Right atrium auricular region (tissue), 2 donors: ENCODE measurements around the gene HLA-G. TPM values are rescaled to one million over a fixed set of nuclear protein-coding genes. Genes with fewer than 3 reads are reported as not detected.

Experiments
- DNase-seq: peaks from one replicate; pipeline ENCODE4 v3.0.0-alpha.2; 2019; ENCODE audit warnings: low spot score
- H3K27ac ChIP-seq, 2 donors: fragments of 200-600 bp; sonication (generic); 1 replicate in 1 of 2; 2 replicates in 1 of 2; pipeline ENCODE4 v1.5.1; 2016 to 2019
- H3K27me3 ChIP-seq, 2 donors: fragments of 200-600 bp; sonication (generic); one replicate each; pipeline versions ENCODE4 v1.5.1 to v1.6.0; 2017 to 2019
- H3K36me3 ChIP-seq: fragments of 200-600 bp; sonication (generic); one replicate; pipeline ENCODE4 v1.5.1; 2016
- H3K4me1 ChIP-seq, 2 donors: fragments of 200-600 bp; sonication (generic); one replicate each; pipeline versions ENCODE4 v1.5.1 to v1.6.0; 2017 to 2019
- H3K4me3 ChIP-seq, 2 donors: fragments of 200-600 bp; sonication (generic); 1 replicate in 1 of 2; 2 replicates in 1 of 2; pipeline ENCODE4 v1.5.1; 2017 to 2019; ENCODE audit warnings: mild to moderate bottlenecking in 1 of 2, moderate library complexity in 1 of 2
- H3K9me3 ChIP-seq, 2 donors: fragments of 200-600 bp; sonication (generic); one replicate each; pipeline ENCODE4 v1.5.1; 2019
- total RNA-seq, 2 donors: library from RNA; depleted of rRNA; stranded (reverse); fragments of >200 nt; gene quantifications; one replicate each; pipeline ENCODE4 v1.1.0, GENCODE V29; 2016
- TF ChIP-seq, protein P1 (sequence below), 2 donors: fragments of 200-600 bp; sonication (generic); IDR thresholded peaks; one replicate each; pipeline ENCODE4 v1.5.1; 2019; ENCODE audit warnings: antibody characterized with exemption in 2 of 2

Gene HLA-G
- total RNA-seq, 2 donors from 2014 or later = not detected

DNA sequence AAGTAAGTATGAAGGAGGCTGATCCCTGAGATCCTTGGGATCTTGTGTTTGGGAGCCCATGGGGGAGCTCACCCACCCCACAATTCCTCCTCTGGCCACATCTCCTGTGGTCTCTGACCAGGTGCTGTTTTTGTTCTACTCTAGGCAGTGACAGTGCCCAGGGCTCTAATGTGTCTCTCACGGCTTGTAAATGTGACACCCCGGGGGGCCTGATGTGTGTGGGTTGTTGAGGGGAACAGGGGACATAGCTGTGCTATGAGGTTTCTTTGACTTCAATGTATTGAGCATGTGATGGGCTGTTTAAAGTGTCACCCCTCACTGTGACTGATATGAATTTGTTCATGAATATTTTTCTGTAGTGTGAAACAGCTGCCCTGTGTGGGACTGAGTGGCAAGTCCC is 2.8 kb downstream of the HLA-G start:
- TF ChIP-seq, protein P1, sequence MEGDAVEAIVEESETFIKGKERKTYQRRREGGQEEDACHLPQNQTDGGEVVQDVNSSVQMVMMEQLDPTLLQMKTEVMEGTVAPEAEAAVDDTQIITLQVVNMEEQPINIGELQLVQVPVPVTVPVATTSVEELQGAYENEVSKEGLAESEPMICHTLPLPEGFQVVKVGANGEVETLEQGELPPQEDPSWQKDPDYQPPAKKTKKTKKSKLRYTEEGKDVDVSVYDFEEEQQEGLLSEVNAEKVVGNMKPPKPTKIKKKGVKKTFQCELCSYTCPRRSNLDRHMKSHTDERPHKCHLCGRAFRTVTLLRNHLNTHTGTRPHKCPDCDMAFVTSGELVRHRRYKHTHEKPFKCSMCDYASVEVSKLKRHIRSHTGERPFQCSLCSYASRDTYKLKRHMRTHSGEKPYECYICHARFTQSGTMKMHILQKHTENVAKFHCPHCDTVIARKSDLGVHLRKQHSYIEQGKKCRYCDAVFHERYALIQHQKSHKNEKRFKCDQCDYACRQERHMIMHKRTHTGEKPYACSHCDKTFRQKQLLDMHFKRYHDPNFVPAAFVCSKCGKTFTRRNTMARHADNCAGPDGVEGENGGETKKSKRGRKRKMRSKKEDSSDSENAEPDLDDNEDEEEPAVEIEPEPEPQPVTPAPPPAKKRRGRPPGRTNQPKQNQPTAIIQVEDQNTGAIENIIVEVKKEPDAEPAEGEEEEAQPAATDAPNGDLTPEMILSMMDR (IDR thresholded peaks at IDR 0.05) = no peak
- peaks cover 6% of the 10 kb centered on the region in 2 donors for H3K27me3 ChIP-seq
- H3K36me3 ChIP-seq = no peaks in the 10 kb centered on the region
- no peak overlapping the region for H3K4me3 ChIP-seq
- no peak for DNase-seq
- H3K4me1 ChIP-seq = peaks cover 0 to 13% of the 10 kb centered on the region in 2 donors
- H3K9me3 ChIP-seq = no peaks in the 10 kb centered on the region
- H3K27ac ChIP-seq = no peak overlapping the region

DNA sequence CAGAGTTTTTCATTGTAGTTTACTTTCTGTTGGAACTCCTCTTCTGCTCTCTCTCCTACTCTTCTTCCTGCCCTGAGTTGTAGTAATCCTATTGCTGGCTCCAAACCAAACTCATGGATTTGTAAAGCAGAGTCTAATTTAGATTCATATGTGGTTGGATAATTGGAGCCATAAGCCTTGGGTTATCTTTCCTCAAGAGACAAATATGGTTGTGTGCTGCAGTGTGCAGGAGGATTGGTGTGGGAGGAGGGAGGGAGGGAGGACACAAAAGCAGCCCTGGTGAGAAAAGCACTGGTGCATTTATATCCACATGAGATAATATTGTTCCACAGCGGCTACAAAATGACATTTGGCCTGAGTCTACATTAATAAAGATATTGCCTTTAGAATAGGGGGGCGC is 4.2 kb downstream of the HLA-G start:
- H3K4me3 ChIP-seq = no peak overlapping the region
- no peaks in the 10 kb centered on the region for H3K36me3 ChIP-seq
- H3K27me3 ChIP-seq = peaks cover 6% of the 10 kb centered on the region in 2 donors
- DNase-seq = no peak
- H3K4me1 ChIP-seq = peaks cover 0 to 13% of the 10 kb centered on the region in 2 donors
- no peaks in the 10 kb centered on the region for H3K9me3 ChIP-seq
- TF ChIP-seq, protein P1 (IDR thresholded peaks at IDR 0.05) = no peak
- no peak overlapping the region for H3K27ac ChIP-seq

DNA sequence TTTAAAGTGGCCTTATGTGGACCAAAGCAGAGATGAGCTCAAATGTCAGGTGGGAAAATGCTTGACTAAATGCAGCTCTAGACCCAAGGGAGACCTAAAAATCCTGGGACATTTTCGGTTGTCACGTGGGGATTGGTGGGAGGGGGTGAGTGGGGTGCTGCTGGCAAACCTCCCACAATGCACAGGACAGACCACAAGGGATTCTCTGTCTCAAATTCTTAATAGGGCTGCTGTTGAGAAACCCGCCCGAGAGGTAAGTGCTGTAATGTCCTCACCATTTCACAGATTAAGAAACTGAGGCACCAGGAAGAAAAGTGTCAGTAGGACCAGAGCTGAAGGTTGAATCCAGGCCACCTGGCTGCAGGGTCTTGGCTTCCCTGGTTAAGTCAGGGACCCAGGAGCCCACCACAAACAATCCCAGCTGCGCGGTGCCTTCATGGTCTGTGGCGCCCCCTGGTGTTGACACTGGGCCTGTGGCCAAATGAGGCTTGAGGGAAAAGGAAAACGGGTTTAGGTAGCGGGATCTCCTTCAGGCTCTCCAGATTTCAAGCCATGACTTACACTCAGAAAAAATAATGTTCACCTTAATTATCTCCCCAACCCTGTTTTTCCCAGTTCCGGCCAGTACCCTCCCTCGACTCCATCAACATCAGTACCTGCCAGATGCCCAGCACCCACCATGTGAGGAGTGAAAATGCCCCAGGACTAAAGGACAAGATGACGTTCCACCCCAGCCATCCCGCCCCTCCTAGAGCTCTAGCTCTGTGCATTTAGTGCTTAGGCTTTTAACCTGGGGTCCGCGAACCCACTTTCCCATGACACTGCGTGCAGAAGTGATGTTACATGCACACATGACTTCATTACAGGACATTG is 7.2 kb downstream of the HLA-G start:
- no peaks in the 10 kb centered on the region for H3K27me3 ChIP-seq
- no peaks in the 10 kb centered on the region for H3K36me3 ChIP-seq

DNA sequence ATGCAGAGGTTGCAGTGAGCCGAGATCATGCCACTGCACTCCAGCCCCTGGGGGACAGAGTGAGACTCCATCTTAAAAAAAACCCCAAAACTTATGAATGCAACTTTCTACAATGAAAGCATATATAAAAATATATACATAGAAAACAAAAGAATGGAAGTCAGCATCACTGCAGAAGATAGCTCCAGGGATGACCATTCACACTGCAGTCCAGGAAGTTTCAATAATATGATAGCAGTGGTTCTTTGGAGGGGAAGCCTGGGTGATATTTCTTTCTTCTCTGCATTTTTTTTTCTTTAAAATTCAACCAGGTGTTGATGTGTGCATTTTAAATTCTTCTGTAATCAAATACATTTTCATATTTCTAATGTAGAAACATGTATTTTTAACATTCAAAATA is 12.3 kb downstream of the HLA-G start:
- Histone ChIP-seq H3K4me1 (no peaks in the 10 kb centered on the region), H3K4me3 (no peak overlapping the region), H3K9me3 (peaks cover 0 to 14% of the 10 kb centered on the region in 2 donors), H3K27ac (no peak overlapping the region), H3K27me3 (no peaks in the 10 kb centered on the region), H3K36me3 (no peaks in the 10 kb centered on the region)
- DNase-seq = no peak
- TF ChIP-seq, protein P1 (IDR thresholded peaks at IDR 0.05) = no peak

More for the DNA sequence above, 7.2 kb downstream of the HLA-G start:
- Histone ChIP-seq H3K4me1 (no peaks in the 10 kb centered on the region), H3K4me3 (no peak overlapping the region), H3K9me3 (no peaks in the 10 kb centered on the region), H3K27ac (no peak overlapping the region)
- TF ChIP-seq, protein P1 (IDR thresholded peaks at IDR 0.05) = peak; percentile 83 to 84
- DNase-seq = no peak

DNA sequence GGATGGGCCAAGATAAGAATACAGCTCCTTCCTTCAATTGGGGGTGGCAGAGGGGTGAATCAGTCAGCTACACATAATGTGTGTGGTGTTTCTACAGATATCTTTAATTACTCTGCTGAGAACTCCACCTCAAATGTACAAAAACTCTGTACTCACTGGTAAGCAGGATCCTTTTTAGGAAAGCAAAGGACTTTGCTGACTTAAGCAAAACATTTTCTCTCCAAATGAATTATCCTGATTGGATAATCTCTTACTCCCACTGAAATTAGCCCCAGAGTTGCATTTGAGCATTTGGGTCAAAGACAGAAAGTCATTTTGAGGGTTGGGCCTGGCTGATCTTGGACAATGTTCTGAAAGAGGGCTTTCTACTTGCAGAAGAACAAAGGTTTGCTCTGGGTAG is 13.4 kb downstream of the HLA-G start:
- Histone ChIP-seq H3K9me3 (peaks cover 0 to 14% of the 10 kb centered on the region in 2 donors), H3K27me3 (no peaks in the 10 kb centered on the region), H3K36me3 (no peaks in the 10 kb centered on the region), H3K27ac (no peak overlapping the region), H3K4me1 (no peaks in the 10 kb centered on the region), H3K4me3 (no peak overlapping the region)
- TF ChIP-seq, protein P1 (IDR thresholded peaks at IDR 0.05) = no peak
- no peak for DNase-seq
